HepG2 (cell line): ENCODE measurements around the gene UBL7. TPM values are rescaled to one million over a fixed set of nuclear protein-coding genes. Genes with fewer than 3 reads are reported as not detected.

ENCODE experiments used
- BORCS8-MEF2B ChIP-seq: sonication (generic); formaldehyde crosslinking; IDR thresholded peaks from 2 replicates; pipeline ENCODE4 v1.8.0; 2022; ENCODE audit warnings: mild to moderate bottlenecking, missing genetic modification reagents
- CREBL2 ChIP-seq: sonication (generic); formaldehyde crosslinking; IDR thresholded peaks from 2 replicates; pipeline ENCODE4 v1.8.1; 2023; ENCODE audit warnings: missing genetic modification reagents, mild to moderate bottlenecking, borderline replicate concordance
- EP300 ChIP-seq, 3 experiments: sonication (generic) in 1 of 3; formaldehyde crosslinking in 1 of 3; IDR thresholded peaks; 2 replicates each; pipeline versions ENCODE4 v1.5.1 to v1.6.1; 2011 to 2020; ENCODE audit warnings: low read depth in 2 of 3, low read length in 2 of 3, borderline replicate concordance in 1 of 3, improper control_type of control experiment in 1 of 3, mild to moderate bottlenecking in 1 of 3, missing genetic modification reagents in 1 of 3, moderate library complexity in 1 of 3
- KDM1A ChIP-seq: IDR thresholded peaks from 2 replicates; pipeline ENCODE4 v1.6.1; 2016; ENCODE audit warnings: missing compliant biosample characterization
- TRAFD1 ChIP-seq: sonication (generic); formaldehyde crosslinking; IDR thresholded peaks from 2 replicates; pipeline ENCODE4 v1.5.1; 2020; ENCODE audit warnings: missing genetic modification reagents, mild to moderate bottlenecking, borderline replicate concordance
- ZGPAT ChIP-seq: IDR thresholded peaks from 2 replicates; pipeline ENCODE4 v1.6.1; 2016; ENCODE audit warnings: mild to moderate bottlenecking
- ZNF839 ChIP-seq: sonication (generic); formaldehyde crosslinking; IDR thresholded peaks from 2 replicates; pipeline ENCODE4 v1.4.0; 2020; ENCODE audit warnings: missing genetic modification reagents, mild to moderate bottlenecking, borderline replicate concordance
- ZSCAN21 ChIP-seq: sonication (generic); formaldehyde crosslinking; IDR thresholded peaks from 2 replicates; pipeline ENCODE4 v1.8.0; 2022; ENCODE audit warnings: mild to moderate bottlenecking, missing genetic modification reagents, moderate library complexity, borderline replicate concordance
- polyA plus RNA-seq, 8 experiments: library from polyadenylated mRNA; depleted of rRNA in 3 of 8; stranded (reverse) in 7 of 8; unstranded in 1 of 8; fragments of >200 nt; fragmentation: Illumina TruSeq in 4 of 8; extraction: Trizol in 4 of 8; gene quantifications; 2 replicates each; pipeline versions ENCODE4 v1.2.1 to v1.2.3, GENCODE V29; 2011 to 2016; ENCODE audit warnings: low read depth in 4 of 8, missing spikeins in 1 of 8, mixed read lengths in 1 of 8; ENCODE audit not compliant: insufficient read depth in 1 of 8
- total RNA-seq, 5 experiments: library from RNA; depleted of rRNA; stranded (reverse); fragments of >200 nt; fragmentation: Illumina TruSeq; extraction: Trizol; gene quantifications; 2 replicates each; pipeline ENCODE4 v1.2.3, GENCODE V29; 2016; ENCODE audit warnings: low read depth in 1 of 5
- TF ChIP-seq, protein P1 (sequence below): sonication (generic); formaldehyde crosslinking; IDR thresholded peaks from 2 replicates; pipeline ENCODE4 v1.5.0; 2020; ENCODE audit warnings: mild to moderate bottlenecking, missing genetic modification reagents, borderline replicate concordance
- TF ChIP-seq, protein P2 (sequence below): sonication (generic); formaldehyde crosslinking; IDR thresholded peaks from 2 replicates; pipeline ENCODE4 v1.9.0; 2022; ENCODE audit warnings: low read depth, missing genetic modification reagents
- TF ChIP-seq, protein P3 (sequence below): sonication (generic); formaldehyde crosslinking; IDR thresholded peaks from 2 replicates; pipeline ENCODE4 v1.8.0; 2022; ENCODE audit warnings: missing genetic modification reagents, mild to moderate bottlenecking, borderline replicate concordance
- TF ChIP-seq, protein P4 (sequence below): sonication (generic); formaldehyde crosslinking; IDR thresholded peaks from 2 replicates; pipeline ENCODE4 v1.8.0; 2022; ENCODE audit warnings: mild to moderate bottlenecking, missing genetic modification reagents, moderate library complexity

The UBL7 gene
- total and polyA plus RNA-seq, 2 of the 13 experiments (the other 11 are each of a cell fraction or from before 2014, with no cell fraction given): 55.0 to 63.5 TPM

DNA sequence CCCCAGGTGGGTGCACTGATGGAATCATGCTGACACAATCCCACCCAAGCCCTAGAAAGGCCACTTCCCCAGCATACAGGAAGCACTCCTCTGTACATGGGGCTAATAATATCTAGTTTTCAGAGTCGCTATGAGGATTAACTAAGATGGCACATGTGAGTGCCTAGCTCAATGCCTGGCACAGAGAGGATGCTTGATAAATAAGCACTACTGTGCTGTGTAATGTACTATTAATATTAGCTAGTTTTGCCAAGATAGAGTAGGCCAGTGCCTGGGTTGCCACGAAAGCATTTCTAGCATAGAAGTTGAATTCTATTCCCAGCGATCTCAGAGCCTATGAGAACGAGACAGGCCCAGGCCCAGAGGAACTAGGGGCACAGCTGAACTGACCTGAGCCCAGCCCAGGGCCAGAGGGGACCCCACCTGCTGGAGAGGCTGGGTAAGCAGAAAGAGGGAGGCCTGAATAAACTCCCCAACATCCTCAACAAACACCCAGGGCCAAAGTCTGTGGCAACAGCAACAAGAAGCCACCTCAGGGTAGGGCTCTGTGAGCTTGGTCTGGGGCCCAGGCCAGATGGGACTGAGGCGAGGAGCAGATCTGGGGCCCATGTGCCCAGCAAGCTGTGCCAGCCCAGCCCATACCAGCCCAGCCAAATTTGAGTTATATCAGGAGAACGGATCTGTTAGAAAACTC is 19.6 kb downstream of the UBL7 start (continued):
- no peak for TF ChIP-seq TRAFD1 (CRISPR knock-in tag)
- TF ChIP-seq, protein P1, sequence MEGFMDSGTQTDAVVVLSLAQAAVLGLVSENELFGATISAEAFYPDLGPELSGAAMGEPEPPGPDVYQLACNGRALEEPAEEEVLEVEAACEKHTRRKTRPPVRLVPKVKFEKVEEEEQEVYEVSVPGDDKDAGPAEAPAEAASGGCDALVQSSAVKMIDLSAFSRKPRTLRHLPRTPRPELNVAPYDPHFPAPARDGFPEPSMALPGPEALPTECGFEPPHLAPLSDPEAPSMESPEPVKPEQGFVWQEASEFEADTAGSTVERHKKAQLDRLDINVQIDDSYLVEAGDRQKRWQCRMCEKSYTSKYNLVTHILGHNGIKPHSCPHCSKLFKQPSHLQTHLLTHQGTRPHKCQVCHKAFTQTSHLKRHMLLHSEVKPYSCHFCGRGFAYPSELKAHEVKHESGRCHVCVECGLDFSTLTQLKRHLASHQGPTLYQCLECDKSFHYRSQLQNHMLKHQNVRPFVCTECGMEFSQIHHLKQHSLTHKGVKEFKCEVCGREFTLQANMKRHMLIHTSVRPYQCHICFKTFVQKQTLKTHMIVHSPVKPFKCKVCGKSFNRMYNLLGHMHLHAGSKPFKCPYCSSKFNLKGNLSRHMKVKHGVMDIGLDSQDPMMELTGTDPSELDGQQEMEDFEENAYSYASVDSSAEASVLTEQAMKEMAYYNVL (CRISPR knock-in tag): peak; percentile 3; the same call in 1 of the 2 replicates
- TF ChIP-seq, protein P2, sequence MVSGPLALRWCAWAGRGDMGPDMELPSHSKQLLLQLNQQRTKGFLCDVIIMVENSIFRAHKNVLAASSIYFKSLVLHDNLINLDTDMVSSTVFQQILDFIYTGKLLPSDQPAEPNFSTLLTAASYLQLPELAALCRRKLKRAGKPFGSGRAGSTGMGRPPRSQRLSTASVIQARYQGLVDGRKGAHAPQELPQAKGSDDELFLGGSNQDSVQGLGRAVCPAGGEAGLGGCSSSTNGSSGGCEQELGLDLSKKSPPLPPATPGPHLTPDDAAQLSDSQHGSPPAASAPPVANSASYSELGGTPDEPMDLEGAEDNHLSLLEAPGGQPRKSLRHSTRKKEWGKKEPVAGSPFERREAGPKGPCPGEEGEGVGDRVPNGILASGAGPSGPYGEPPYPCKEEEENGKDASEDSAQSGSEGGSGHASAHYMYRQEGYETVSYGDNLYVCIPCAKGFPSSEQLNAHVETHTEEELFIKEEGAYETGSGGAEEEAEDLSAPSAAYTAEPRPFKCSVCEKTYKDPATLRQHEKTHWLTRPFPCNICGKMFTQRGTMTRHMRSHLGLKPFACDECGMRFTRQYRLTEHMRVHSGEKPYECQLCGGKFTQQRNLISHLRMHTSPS: no peak
- TF ChIP-seq CREBL2 (CRISPR knock-in tag): no peak
- TF ChIP-seq ZSCAN21 (CRISPR knock-in tag): no peak
- TF ChIP-seq, protein P3, sequence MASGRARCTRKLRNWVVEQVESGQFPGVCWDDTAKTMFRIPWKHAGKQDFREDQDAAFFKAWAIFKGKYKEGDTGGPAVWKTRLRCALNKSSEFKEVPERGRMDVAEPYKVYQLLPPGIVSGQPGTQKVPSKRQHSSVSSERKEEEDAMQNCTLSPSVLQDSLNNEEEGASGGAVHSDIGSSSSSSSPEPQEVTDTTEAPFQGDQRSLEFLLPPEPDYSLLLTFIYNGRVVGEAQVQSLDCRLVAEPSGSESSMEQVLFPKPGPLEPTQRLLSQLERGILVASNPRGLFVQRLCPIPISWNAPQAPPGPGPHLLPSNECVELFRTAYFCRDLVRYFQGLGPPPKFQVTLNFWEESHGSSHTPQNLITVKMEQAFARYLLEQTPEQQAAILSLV: 0 out of 2 replicates have a peak, but pooled peaks have one; percentile 3
- TF ChIP-seq ZGPAT (CRISPR knock-in tag): 0 out of 2 replicates have a peak, but pooled peaks have one; percentile 8
- peak in 1 of 2 experiments; percentile 56; a peak in 1 of 4 replicates for TF ChIP-seq EP300 (IDR thresholded peaks at IDR 0.05; ENCODE audit: low read depth in 2 of 2, low read length in 2 of 2)
- TF ChIP-seq EP300 (CRISPR knock-in tag; IDR thresholded peaks at IDR 0.05; ENCODE audit: borderline replicate concordance): no peak
- TF ChIP-seq, protein P4, sequence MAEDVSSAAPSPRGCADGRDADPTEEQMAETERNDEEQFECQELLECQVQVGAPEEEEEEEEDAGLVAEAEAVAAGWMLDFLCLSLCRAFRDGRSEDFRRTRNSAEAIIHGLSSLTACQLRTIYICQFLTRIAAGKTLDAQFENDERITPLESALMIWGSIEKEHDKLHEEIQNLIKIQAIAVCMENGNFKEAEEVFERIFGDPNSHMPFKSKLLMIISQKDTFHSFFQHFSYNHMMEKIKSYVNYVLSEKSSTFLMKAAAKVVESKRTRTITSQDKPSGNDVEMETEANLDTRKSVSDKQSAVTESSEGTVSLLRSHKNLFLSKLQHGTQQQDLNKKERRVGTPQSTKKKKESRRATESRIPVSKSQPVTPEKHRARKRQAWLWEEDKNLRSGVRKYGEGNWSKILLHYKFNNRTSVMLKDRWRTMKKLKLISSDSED: no peak
- 0 out of 2 replicates have a peak, but pooled peaks have one; percentile 4 for TF ChIP-seq BORCS8-MEF2B (CRISPR knock-in tag)
- no peak for TF ChIP-seq ZNF839 (CRISPR knock-in tag)
- no peak for TF ChIP-seq KDM1A (CRISPR knock-in tag)
